ENCODE measurements around the gene ST3GAL2.

GRCh38 chr16:70395345-70395901 lies 43.5 kb downstream of the ST3GAL2 start:
- TF ChIP-seq TEAD4 (IDR thresholded peaks at IDR 0.05) (no peak), USF1 (IDR thresholded peaks at IDR 0.05) (no peak), CEBPB (IDR thresholded peaks at IDR 0.05) (no peak), MAX (IDR thresholded peaks at IDR 0.05) (no peak), EP300 (IDR thresholded peaks at IDR 0.05; ENCODE audit: borderline replicate concordance) (no peak), TAF1 (IDR thresholded peaks at IDR 0.05; ENCODE audit: low read depth) (no peak), REST (IDR thresholded peaks at IDR 0.05; ENCODE audit: low read depth) (no peak), ZBTB7A (IDR thresholded peaks at IDR 0.05; ENCODE audit: low read depth) (no peak), RAD21 (IDR thresholded peaks at IDR 0.05; ENCODE audit: low read depth) (peak; percentile 90), EGR1 (IDR thresholded peaks at IDR 0.05) (no peak), NFIC (IDR thresholded peaks at IDR 0.05) (no peak), FOXM1 (IDR thresholded peaks at IDR 0.05; ENCODE audit: borderline replicate concordance, low read depth) (no peak), CREB1 (IDR thresholded peaks at IDR 0.05; ENCODE audit: low read depth) (no peak), TCF12 (IDR thresholded peaks at IDR 0.05; ENCODE audit: low read depth) (no peak)
